Epithelial cell of alveolus of lung (primary cell): ENCODE data around the gene DDX25. TPM values are rescaled to one million over a fixed set of nuclear protein-coding genes. Genes with fewer than 3 reads are reported as not detected.

Experiments used
- total RNA-seq: library from RNA; depleted of rRNA; stranded (reverse); fragments of >200 nt; gene quantifications from 2 replicates; pipeline ENCODE4 v1.2.1, GENCODE V29; 2015

DDX25 gene
- not detected in 2 replicates for total RNA-seq

GRCh38 chr11:125903711-125904659 is at the start of gene DDX25:
Gene DDX25, plus strand, starts transcription at chr11:125904508. Its CDS starts 10 bp downstream, at chr11:125904518.

GRCh38 chr11:125887373-125888324 is 16.7 kb upstream of the DDX25 start, which contains the start of gene HYLS1:
Gene HYLS1, plus strand, starts transcription at chr11:125887668. Its CDS starts 11,701 bp downstream, at chr11:125899369.

DNA sequence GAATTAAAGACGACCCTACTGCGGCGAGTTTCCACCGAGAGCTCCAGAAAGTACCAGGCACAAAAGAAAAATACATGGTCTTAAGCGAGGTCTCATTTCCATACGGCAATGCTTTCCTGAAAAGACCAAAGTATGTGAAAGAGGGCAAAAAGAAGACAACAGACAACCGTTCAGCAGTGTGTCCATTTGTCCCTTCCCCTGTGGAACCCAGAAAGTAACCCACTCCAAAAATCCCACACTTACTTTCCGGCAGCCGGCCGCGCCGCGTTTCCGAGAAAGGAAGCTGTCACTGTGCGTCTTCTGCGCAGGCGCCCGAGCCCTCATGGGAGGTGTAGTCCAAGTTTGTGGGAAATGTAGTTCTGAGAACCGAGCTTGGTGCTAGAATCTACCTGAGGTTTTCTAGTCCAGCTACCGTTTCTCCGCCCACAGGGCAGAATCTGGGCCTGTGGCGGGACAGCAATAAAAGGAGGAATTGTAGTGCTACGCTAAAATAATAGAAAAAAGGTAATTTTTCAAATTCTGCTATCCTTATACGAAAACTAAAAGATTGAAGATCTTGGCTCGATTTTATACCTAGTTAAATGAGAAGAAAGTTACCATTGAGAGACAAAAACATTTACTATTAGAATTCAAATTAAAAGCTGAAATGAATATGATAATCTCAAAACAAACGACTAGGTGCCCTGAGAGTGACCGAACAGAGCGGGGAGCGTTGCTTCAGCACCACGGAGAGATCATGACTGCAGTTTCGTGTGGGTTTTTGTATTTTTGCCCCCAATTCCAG is 1.2 kb upstream of the DDX25 start, which contains the start of gene PUS3:
Gene PUS3, minus strand, starts transcription at position 280 of the 784 bp plus-strand sequence. CDS start 6,922 bp downstream, outside the sequence.

DNA sequence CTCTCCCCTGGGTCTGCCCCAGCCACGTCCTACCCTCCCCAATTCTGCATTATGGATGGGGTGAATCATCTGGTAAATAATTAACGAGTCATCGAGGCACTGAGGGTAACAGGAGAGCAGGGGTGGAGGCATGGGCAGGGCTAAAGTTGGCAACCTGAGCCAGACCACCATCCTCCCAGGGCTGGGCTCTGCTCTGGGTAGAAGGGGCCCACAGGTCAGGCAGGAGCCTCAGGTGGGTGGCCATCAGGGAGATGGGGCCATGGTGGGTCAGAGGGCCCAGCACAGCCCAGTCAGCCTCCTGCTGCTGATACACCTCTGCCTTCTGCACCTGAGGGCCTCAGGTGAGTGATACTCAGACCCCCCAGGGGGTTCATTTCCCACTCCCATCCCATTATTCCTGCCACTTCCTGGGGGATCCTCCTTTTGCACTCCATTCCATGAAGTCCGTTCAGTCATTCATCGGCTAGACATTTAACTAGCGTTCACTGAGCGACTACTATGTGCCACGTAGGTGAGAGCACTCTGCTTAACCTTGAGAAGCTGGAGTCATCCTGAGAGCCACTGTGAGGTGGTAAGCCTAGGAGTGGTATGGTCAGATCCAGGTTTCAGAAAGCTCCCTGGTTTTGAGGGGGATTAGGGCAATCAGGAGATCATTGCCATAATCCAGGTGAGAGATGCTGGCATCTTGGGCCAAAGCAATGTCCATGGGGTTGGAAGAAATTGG is 41.7 kb downstream of the DDX25 start, which contains the start of gene VSIG10L2:
Gene VSIG10L2, plus strand, starts transcription at position 248 of the 724 bp plus-strand sequence. Its CDS starts 12 bp downstream, at position 260.

Other genes with a start within 250 kb of the DDX25 start
- not detected in 2 replicates for gene ACRV1, start 223.7 kb upstream of the DDX25 start, total RNA-seq
- not detected in 2 replicates for gene PATE1, start 158.2 kb upstream of the DDX25 start, total RNA-seq
- gene PATE2, start 125.7 kb upstream of the DDX25 start, total RNA-seq, result not detected in 2 replicates
- not detected in 2 replicates for gene PATE3, start 116.4 kb upstream of the DDX25 start, total RNA-seq
- not detected in 2 replicates for gene PATE4, start 71.2 kb upstream of the DDX25 start, total RNA-seq
- gene HYLS1, start 16.8 kb upstream of the DDX25 start, total RNA-seq, result 4.4 and 8.3 TPM in 2 replicates
- gene PUS3, start 1.3 kb upstream of the DDX25 start, total RNA-seq, result 8.1 and 22.2 TPM in 2 replicates
- gene VSIG10L2, start 41.5 kb downstream of the DDX25 start, total RNA-seq, result not detected in 2 replicates
- 1.3 and 12.1 TPM in 2 replicates for gene CDON, start 158.4 kb downstream of the DDX25 start, total RNA-seq